NB4 (cell line): ENCODE results near the gene SIPA1L2.

ENCODE experiments used
- POLR2A ChIP-seq: IDR thresholded peaks from 2 replicates; pipeline ENCODE4 v1.6.1; 2011; ENCODE audit warnings: mild to moderate bottlenecking; ENCODE audit not compliant: insufficient read length; ENCODE audit errors: extremely low read depth
- TF ChIP-seq, protein P1 (sequence below): IDR thresholded peaks from one replicate; pipeline ENCODE4 v1.5.1; 2012; ENCODE audit warnings: low read depth, low read length
- TF ChIP-seq, protein P2 (sequence below): IDR thresholded peaks from 2 replicates; pipeline ENCODE4 v1.6.1; 2011; ENCODE audit warnings: low read depth, low read length

DNA sequence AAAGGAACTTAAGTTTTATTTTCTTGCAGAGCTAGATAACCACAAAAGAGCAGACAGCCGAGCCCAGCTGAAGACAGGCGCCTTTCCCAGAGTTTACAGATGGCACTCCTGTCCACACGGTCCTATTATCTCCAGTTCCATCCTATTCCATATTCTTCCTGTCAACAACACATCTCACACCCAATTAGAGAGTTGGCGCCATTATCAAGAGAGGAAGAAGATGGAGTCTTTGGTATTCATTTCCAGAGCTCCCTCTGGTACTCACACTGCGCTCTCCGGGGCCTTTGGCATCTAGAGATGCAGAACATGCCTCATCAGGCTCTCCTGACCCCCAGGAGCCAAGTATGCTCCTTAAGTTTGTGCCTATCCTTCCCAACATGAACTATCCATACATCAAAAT is 43.3 kb upstream of the SIPA1L2 start:
- TF ChIP-seq, protein P1, sequence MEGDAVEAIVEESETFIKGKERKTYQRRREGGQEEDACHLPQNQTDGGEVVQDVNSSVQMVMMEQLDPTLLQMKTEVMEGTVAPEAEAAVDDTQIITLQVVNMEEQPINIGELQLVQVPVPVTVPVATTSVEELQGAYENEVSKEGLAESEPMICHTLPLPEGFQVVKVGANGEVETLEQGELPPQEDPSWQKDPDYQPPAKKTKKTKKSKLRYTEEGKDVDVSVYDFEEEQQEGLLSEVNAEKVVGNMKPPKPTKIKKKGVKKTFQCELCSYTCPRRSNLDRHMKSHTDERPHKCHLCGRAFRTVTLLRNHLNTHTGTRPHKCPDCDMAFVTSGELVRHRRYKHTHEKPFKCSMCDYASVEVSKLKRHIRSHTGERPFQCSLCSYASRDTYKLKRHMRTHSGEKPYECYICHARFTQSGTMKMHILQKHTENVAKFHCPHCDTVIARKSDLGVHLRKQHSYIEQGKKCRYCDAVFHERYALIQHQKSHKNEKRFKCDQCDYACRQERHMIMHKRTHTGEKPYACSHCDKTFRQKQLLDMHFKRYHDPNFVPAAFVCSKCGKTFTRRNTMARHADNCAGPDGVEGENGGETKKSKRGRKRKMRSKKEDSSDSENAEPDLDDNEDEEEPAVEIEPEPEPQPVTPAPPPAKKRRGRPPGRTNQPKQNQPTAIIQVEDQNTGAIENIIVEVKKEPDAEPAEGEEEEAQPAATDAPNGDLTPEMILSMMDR = no peak
- no peak for TF ChIP-seq POLR2A
- TF ChIP-seq, protein P2, sequence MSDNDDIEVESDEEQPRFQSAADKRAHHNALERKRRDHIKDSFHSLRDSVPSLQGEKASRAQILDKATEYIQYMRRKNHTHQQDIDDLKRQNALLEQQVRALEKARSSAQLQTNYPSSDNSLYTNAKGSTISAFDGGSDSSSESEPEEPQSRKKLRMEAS = no peak
